Measurements from ENCODE around the gene NUTM2G. TPM values are rescaled to one million over a fixed set of nuclear protein-coding genes. Genes with fewer than 3 reads are reported as not detected.
"Not testable (repeated sequence)": the region's sequence is repeated elsewhere in the genome, so short reads cannot be mapped to it uniquely, and the experiment has no call there.

The NUTM2G gene
- total and polyA plus RNA-seq, 10 of the 15 experiments (the other 5 are each of a cell fraction or from before 2014, with no cell fraction given) = 0.03 to 0.39 (median 0.09) TPM; not detected in 6

GRCh38 chr9:96931665-96932064 is 3.0 kb downstream of the NUTM2G start:
- SMC1A ChIA-PET (ENCODE audit: uncharacterized antibody, unreplicated experiment); H3K27ac ChIP-seq (ENCODE audit: control insufficient read depth, insufficient read depth); DNase-seq (ENCODE audit: low read depth, low spot score); FAIRE-seq; H4K20me1 ChIP-seq (ENCODE audit: control insufficient read depth, insufficient read depth); H3K4me2 ChIP-seq (ENCODE audit: control insufficient read depth, insufficient read depth); in situ Hi-C loops (cut with MboI); RAD21 ChIA-PET (ENCODE audit: unreplicated experiment); H3K9ac ChIP-seq (ENCODE audit: control insufficient read depth, insufficient read depth, low read length); intact Hi-C loops (cut with micrococcal nuclease; ENCODE audit: unreplicated experiment); H3K4me3 ChIP-seq; H3K9me3 ChIP-seq (replicated peaks; ENCODE audit: control insufficient read depth, insufficient read depth, low read length); CTCF ChIA-PET; H3K4me1 ChIP-seq (ENCODE audit: control insufficient read depth, insufficient read depth, low read length); H2AFZ ChIP-seq (ENCODE audit: control insufficient read depth, low read depth, low read length); H3K27me3 ChIP-seq (replicated peaks in 1 of 2; ENCODE audit: control insufficient read depth in 2 of 2, insufficient read depth in 2 of 2, low read length in 1 of 2); H3K36me3 ChIP-seq (ENCODE audit: control insufficient read depth in 2 of 2, insufficient read depth in 2 of 2, low read length in 1 of 2); H3K79me2 ChIP-seq (ENCODE audit: control insufficient read depth, insufficient read depth, low read length); BruUV-seq (replicated peaks); POLR2A ChIA-PET: not testable (repeated sequence)
- WGBS (ENCODE audit: insufficient coverage, insufficient replicate concordance, low lambda C conversion rate, missing lambda C conversion rate) = 84% methylated on average over 12 of the region's 13 CpGs
- peak; percentile 68 for ATAC-seq

GRCh38 chr9:96934097-96934496 is 5.5 kb downstream of the NUTM2G start:
- H3K9ac ChIP-seq (ENCODE audit: control insufficient read depth, insufficient read depth, low read length); in situ Hi-C loops (cut with MboI); DNase-seq (ENCODE audit: low read depth, low spot score); H3K36me3 ChIP-seq (ENCODE audit: control insufficient read depth in 2 of 2, insufficient read depth in 2 of 2, low read length in 1 of 2); H3K27ac ChIP-seq (ENCODE audit: control insufficient read depth, insufficient read depth); CTCF ChIA-PET; H3K79me2 ChIP-seq (ENCODE audit: control insufficient read depth, insufficient read depth, low read length); H4K20me1 ChIP-seq (ENCODE audit: control insufficient read depth, insufficient read depth); H2AFZ ChIP-seq (ENCODE audit: control insufficient read depth, low read depth, low read length); H3K4me1 ChIP-seq (ENCODE audit: control insufficient read depth, insufficient read depth, low read length); FAIRE-seq; intact Hi-C loops (cut with micrococcal nuclease; ENCODE audit: unreplicated experiment); SMC1A ChIA-PET (ENCODE audit: uncharacterized antibody, unreplicated experiment); RAD21 ChIA-PET (ENCODE audit: unreplicated experiment); POLR2A ChIA-PET; H3K9me3 ChIP-seq (replicated peaks; ENCODE audit: control insufficient read depth, insufficient read depth, low read length); H3K4me2 ChIP-seq (ENCODE audit: control insufficient read depth, insufficient read depth); BruUV-seq (replicated peaks); H3K27me3 ChIP-seq (replicated peaks in 1 of 2; ENCODE audit: control insufficient read depth in 2 of 2, insufficient read depth in 2 of 2, low read length in 1 of 2); ATAC-seq; H3K4me3 ChIP-seq: not testable (repeated sequence)
- 90% methylated on average over 8 of the region's 14 CpGs for WGBS (ENCODE audit: insufficient coverage, insufficient replicate concordance, low lambda C conversion rate, missing lambda C conversion rate)

- FAIRE-seq; in situ Hi-C loops (cut with MboI); ATAC-seq: not testable (repeated sequence)
Measured at GRCh38 chr9:96934706-96935105, 6.1 kb downstream of the NUTM2G start.

GRCh38 chr9:96935401-96935800 is 6.8 kb downstream of the NUTM2G start:
- H3K4me2 ChIP-seq (ENCODE audit: control insufficient read depth, insufficient read depth); SMC1A ChIA-PET (ENCODE audit: uncharacterized antibody, unreplicated experiment); H3K9me3 ChIP-seq (replicated peaks; ENCODE audit: control insufficient read depth, insufficient read depth, low read length); intact Hi-C loops (cut with micrococcal nuclease; ENCODE audit: unreplicated experiment); ATAC-seq; H3K4me3 ChIP-seq; H3K27me3 ChIP-seq (replicated peaks in 1 of 2; ENCODE audit: control insufficient read depth in 2 of 2, insufficient read depth in 2 of 2, low read length in 1 of 2); H3K4me1 ChIP-seq (ENCODE audit: control insufficient read depth, insufficient read depth, low read length); H3K27ac ChIP-seq (ENCODE audit: control insufficient read depth, insufficient read depth); H3K36me3 ChIP-seq (ENCODE audit: control insufficient read depth in 2 of 2, insufficient read depth in 2 of 2, low read length in 1 of 2); H3K9ac ChIP-seq (ENCODE audit: control insufficient read depth, insufficient read depth, low read length); FAIRE-seq; H4K20me1 ChIP-seq (ENCODE audit: control insufficient read depth, insufficient read depth); CTCF ChIA-PET; DNase-seq (ENCODE audit: low read depth, low spot score); POLR2A ChIA-PET; BruUV-seq (replicated peaks); RAD21 ChIA-PET (ENCODE audit: unreplicated experiment); H3K79me2 ChIP-seq (ENCODE audit: control insufficient read depth, insufficient read depth, low read length); H2AFZ ChIP-seq (ENCODE audit: control insufficient read depth, low read depth, low read length); in situ Hi-C loops (cut with MboI): not testable (repeated sequence)
- WGBS (ENCODE audit: insufficient coverage, insufficient replicate concordance, low lambda C conversion rate, missing lambda C conversion rate) = 93% methylated on average over 15 of the region's 15 CpGs

More at GRCh38 chr9:96934706-96935105, 6.1 kb downstream of the NUTM2G start:
- H3K27me3 ChIP-seq (replicated peaks in 1 of 2; ENCODE audit: control insufficient read depth in 2 of 2, insufficient read depth in 2 of 2, low read length in 1 of 2); H3K79me2 ChIP-seq (ENCODE audit: control insufficient read depth, insufficient read depth, low read length); H3K36me3 ChIP-seq (ENCODE audit: control insufficient read depth in 2 of 2, insufficient read depth in 2 of 2, low read length in 1 of 2); H3K4me3 ChIP-seq; H3K4me2 ChIP-seq (ENCODE audit: control insufficient read depth, insufficient read depth); RAD21 ChIA-PET (ENCODE audit: unreplicated experiment); H2AFZ ChIP-seq (ENCODE audit: control insufficient read depth, low read depth, low read length); DNase-seq (ENCODE audit: low read depth, low spot score); H3K27ac ChIP-seq (ENCODE audit: control insufficient read depth, insufficient read depth); SMC1A ChIA-PET (ENCODE audit: uncharacterized antibody, unreplicated experiment); BruUV-seq (replicated peaks); POLR2A ChIA-PET; H3K9ac ChIP-seq (ENCODE audit: control insufficient read depth, insufficient read depth, low read length); CTCF ChIA-PET; intact Hi-C loops (cut with micrococcal nuclease; ENCODE audit: unreplicated experiment); H4K20me1 ChIP-seq (ENCODE audit: control insufficient read depth, insufficient read depth); H3K4me1 ChIP-seq (ENCODE audit: control insufficient read depth, insufficient read depth, low read length); H3K9me3 ChIP-seq (replicated peaks; ENCODE audit: control insufficient read depth, insufficient read depth, low read length): not testable (repeated sequence)
- WGBS (ENCODE audit: insufficient coverage, insufficient replicate concordance, low lambda C conversion rate, missing lambda C conversion rate) = 90% methylated on average over 2 of the region's 5 CpGs
